ENCODE data around the gene NRXN2. TPM values are rescaled to one million over a fixed set of nuclear protein-coding genes. Genes with fewer than 3 reads are reported as not detected.

NRXN2 gene
- total RNA-seq, 3 donors from 2014 or later, result 3.9 to 42.0 (median 6.9) TPM

GRCh38 chr11:64750361-64751054, 27.5 kb upstream of the NRXN2 start:
- intact Hi-C loops (cut with DNase I, micrococcal nuclease), result no loop called here
- H3K9me3 ChIP-seq, result no peaks in the 10 kb centered on the region
- TF ChIP-seq CTCF (IDR thresholded peaks at IDR 0.05), result no peak
- ATAC-seq (no peak), DNase-seq (no peak)
- H3K4me3 ChIP-seq, result no peak overlapping the region
- H3K36me3 ChIP-seq (ENCODE audit: low read depth), result no peaks in the 10 kb centered on the region
- H3K4me1 ChIP-seq (ENCODE audit: low read depth), result peaks cover 2% of the 10 kb centered on the region

GRCh38 chr11:64747961-64748665, 25.1 kb upstream of the NRXN2 start:
- DNase-seq (peak in 1 of 3 donors; percentile 27), ATAC-seq (no peak)
- peaks cover 14% of the 10 kb centered on the region for H3K4me1 ChIP-seq (ENCODE audit: low read depth)
- no peak for TF ChIP-seq CTCF (IDR thresholded peaks at IDR 0.05)
- no peaks in the 10 kb centered on the region for H3K36me3 ChIP-seq (ENCODE audit: low read depth)
- intact Hi-C loops (cut with DNase I, micrococcal nuclease), result no loop called here
- no peaks in the 10 kb centered on the region for H3K9me3 ChIP-seq
- H3K4me3 ChIP-seq, result no peak overlapping the region

- H3K4me3 ChIP-seq, result no peak overlapping the region
- intact Hi-C loops (cut with DNase I, micrococcal nuclease), result no loop called here
- no peak for TF ChIP-seq CTCF (IDR thresholded peaks at IDR 0.05)
- ATAC-seq, result no peak
- H3K36me3 ChIP-seq (ENCODE audit: low read depth), result no peaks in the 10 kb centered on the region
- H3K4me1 ChIP-seq (ENCODE audit: low read depth), result peaks cover 28% of the 10 kb centered on the region
- H3K9me3 ChIP-seq, result no peaks in the 10 kb centered on the region
- DNase-seq, result no peak
Observed at GRCh38 chr11:64746486-64746885, 23.5 kb upstream of the NRXN2 start.

- no peak for TF ChIP-seq CTCF (IDR thresholded peaks at IDR 0.05)
- H3K36me3 ChIP-seq (ENCODE audit: low read depth), result no peaks in the 10 kb centered on the region
- no peak overlapping the region for H3K4me3 ChIP-seq
- peak; percentile 36 for ATAC-seq
- H3K4me1 ChIP-seq (ENCODE audit: low read depth), result peaks cover 28% of the 10 kb centered on the region
- intact Hi-C loops (cut with DNase I, micrococcal nuclease), result no loop called here
- peak; percentile 64 to 89 (median 78) for DNase-seq
- H3K9me3 ChIP-seq, result no peaks in the 10 kb centered on the region
Observed at GRCh38 chr11:64745521-64746328, 22.7 kb upstream of the NRXN2 start.

GRCh38 chr11:64745189-64745520, 22.2 kb upstream of the NRXN2 start:
- H3K9me3 ChIP-seq, result no peaks in the 10 kb centered on the region
- intact Hi-C loops (cut with DNase I, micrococcal nuclease), result no loop called here
- TF ChIP-seq CTCF (IDR thresholded peaks at IDR 0.05), result no peak
- no peak overlapping the region for H3K4me3 ChIP-seq
- peak; percentile 71 to 96 (median 79) for DNase-seq
- peaks cover 28% of the 10 kb centered on the region for H3K4me1 ChIP-seq (ENCODE audit: low read depth)
- peak; percentile 56 for ATAC-seq
- H3K36me3 ChIP-seq (ENCODE audit: low read depth), result no peaks in the 10 kb centered on the region
